ENCODE data around the gene ST6GAL2. TPM values are rescaled to one million over a fixed set of nuclear protein-coding genes. Genes with fewer than 3 reads are reported as not detected.

The ST6GAL2 gene
- total RNA-seq, 2 donors from 2014 or later, result 0.52 TPM; not detected in 1

DNA sequence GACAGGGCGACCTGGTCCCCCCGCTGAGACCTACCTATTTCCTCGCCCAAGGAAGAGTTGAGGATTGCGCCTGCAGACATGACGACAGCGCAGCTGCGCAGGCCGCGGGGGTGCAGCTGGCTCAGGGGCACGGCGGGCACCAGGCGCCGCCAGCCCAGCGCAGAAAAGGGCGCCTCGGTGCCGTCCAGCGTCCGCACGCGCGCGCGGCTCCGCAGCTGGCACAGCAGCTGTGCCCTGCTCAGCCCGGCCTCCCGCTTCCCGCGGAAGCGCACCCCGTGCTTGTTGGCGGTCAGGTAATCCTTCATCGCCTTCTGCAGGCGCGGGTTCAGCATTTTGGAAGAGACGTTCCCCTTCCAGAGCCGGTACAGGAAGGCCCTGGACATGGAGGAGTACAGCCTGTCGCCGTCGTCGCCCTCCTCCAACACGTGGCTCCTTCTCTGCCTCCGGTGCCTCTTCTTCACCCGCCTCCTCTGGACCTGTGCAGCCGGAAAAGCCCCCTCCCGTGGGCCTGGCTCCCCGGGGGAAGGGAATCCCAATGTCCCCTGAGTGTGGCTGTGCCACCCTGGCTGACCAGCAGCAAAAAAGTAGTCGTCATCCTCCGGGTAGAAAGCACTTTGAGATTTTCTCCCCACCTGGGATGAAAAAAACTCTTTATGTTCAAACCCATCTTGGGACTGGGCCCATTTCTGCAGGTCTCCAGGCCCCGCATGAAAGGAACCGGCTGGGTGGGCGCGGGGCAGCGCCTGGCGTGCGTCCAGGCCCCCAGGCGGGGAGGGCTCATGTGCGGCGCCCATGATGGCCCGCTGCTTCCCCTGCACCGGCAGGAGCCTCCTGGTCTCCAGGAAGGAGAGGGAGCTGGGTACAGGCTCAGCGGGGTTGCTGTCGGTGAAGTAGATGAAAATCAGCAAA lies 42.7 kb downstream of the ST6GAL2 start:
- DNase-seq (no peak), ATAC-seq (no peak)
- Histone ChIP-seq H3K27me3 (no peaks in the 10 kb centered on the region), H3K4me3 (no peak overlapping the region), H3K9me3 (no peaks in the 10 kb centered on the region), H3K27ac (no peak overlapping the region), H3K36me3 (replicated peaks in 1 of 2; ENCODE audit: insufficient read depth in 1 of 2, low read depth in 2 of 2) (no peaks in the 10 kb centered on the region), H3K4me1 (peaks cover 12% of the 10 kb centered on the region)
- intact Hi-C loops (cut with DNase I), result no loop called here
- WGBS, 2 donors, result 95 to 96% methylated on average over 32 to 62 of the region's 63 CpGs
- TF ChIP-seq CTCF (IDR thresholded peaks at IDR 0.05), result no peak
- no peak for TF ChIP-seq POLR2A (IDR thresholded peaks at IDR 0.05)

- intact Hi-C loops (cut with DNase I), result no loop called here
- H3K27me3 ChIP-seq, result no peaks in the 10 kb centered on the region
- ATAC-seq (peak; percentile 89), DNase-seq (peak; percentile 86 to 93 (median 92))
- no peak overlapping the region for H3K4me3 ChIP-seq
- H3K4me1 ChIP-seq, result peaks cover 12% of the 10 kb centered on the region
- no peak for TF ChIP-seq CTCF (IDR thresholded peaks at IDR 0.05)
- TF ChIP-seq POLR2A (IDR thresholded peaks at IDR 0.05), result no peak
- H3K36me3 ChIP-seq (replicated peaks in 1 of 2; ENCODE audit: insufficient read depth in 1 of 2, low read depth in 2 of 2), result no peaks in the 10 kb centered on the region
- H3K27ac ChIP-seq, result no peak overlapping the region
- no peaks in the 10 kb centered on the region for H3K9me3 ChIP-seq
- 39 to 43% methylated on average over 5 to 7 of the region's 7 CpGs for WGBS, 2 donors
These were observed 43.9 kb downstream of the ST6GAL2 start for GRCh38 chr2:106841886-106842645.

DNA sequence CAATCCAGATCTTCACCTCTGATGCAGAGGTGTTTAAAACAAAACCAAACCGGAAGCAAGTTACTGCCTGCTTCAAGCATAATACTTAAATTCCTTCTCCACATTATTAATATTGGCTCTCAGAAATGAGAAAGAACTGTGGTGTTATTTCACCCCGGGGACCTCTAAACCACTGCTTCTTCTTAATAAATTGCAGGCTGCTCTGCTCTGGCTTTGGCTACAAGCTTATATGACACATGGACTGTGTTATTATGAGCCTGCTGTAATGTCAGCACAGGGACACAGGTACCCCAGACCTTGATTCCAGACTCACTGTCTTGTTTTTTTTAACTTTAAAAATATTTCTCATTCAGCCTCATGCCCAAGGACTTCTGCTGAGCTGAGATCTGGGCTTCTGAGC lies 45.1 kb downstream of the ST6GAL2 start:
- DNase-seq (no peak), ATAC-seq (no peak)
- no peak overlapping the region for H3K27ac ChIP-seq
- H3K4me3 ChIP-seq, result no peak overlapping the region
- H3K4me1 ChIP-seq, result peaks cover 12% of the 10 kb centered on the region
- 47 to 65% methylated on average over 2 of the region's 2 CpGs for WGBS, 2 donors
- no peaks in the 10 kb centered on the region for H3K9me3 ChIP-seq
- no peaks in the 10 kb centered on the region for H3K27me3 ChIP-seq
- H3K36me3 ChIP-seq (replicated peaks in 1 of 2; ENCODE audit: insufficient read depth in 1 of 2, low read depth in 2 of 2), result no peaks in the 10 kb centered on the region
- intact Hi-C loops (cut with DNase I), result no loop called here
- TF ChIP-seq POLR2A (IDR thresholded peaks at IDR 0.05), result no peak
- TF ChIP-seq CTCF (IDR thresholded peaks at IDR 0.05), result no peak

GRCh38 chr2:106839849-106840595 lies 45.9 kb downstream of the ST6GAL2 start:
- no peak for ATAC-seq
- peak in 3 of 4 donors; percentile 40 to 47 (median 43) for DNase-seq
- H3K4me3 ChIP-seq, result no peak overlapping the region
- no peaks in the 10 kb centered on the region for H3K27me3 ChIP-seq
- H3K9me3 ChIP-seq, result no peaks in the 10 kb centered on the region
- peaks cover 12% of the 10 kb centered on the region for H3K4me1 ChIP-seq
- WGBS, 2 donors, result 41 to 45% methylated on average over 7 of the region's 7 CpGs
- no peaks in the 10 kb centered on the region for H3K36me3 ChIP-seq (replicated peaks in 1 of 2; ENCODE audit: insufficient read depth in 1 of 2, low read depth in 2 of 2)
- intact Hi-C loops (cut with DNase I), result no loop called here
- no peak overlapping the region for H3K27ac ChIP-seq
- TF ChIP-seq CTCF (IDR thresholded peaks at IDR 0.05) (peak in 5 of 7 experiments; percentile 8 to 36 (median 19)), POLR2A (IDR thresholded peaks at IDR 0.05) (no peak)

Measured in body of pancreas (tissue), 4 donors.